Bronchial epithelial cell (primary cell): ENCODE measurements around the gene STYXL1. TPM values are rescaled to one million over a fixed set of nuclear protein-coding genes. Genes with fewer than 3 reads are reported as not detected.
"Not testable (repeated sequence)": the region's sequence is repeated elsewhere in the genome, so short reads cannot be mapped to it uniquely, and the experiment has no call there.

Source experiments
- DNase-seq: peaks from one replicate; pipeline ENCODE4 v3.0.0-alpha.2; 2010; ENCODE audit warnings: low read depth
- FAIRE-seq: peaks from 2 replicates; lab custom pipeline; 2011; peaks lifted over from hg19 to GRCh38; lab: Jason Lieb, UNC
- H3K27me3 ChIP-seq: 2 replicates; pipeline ENCODE4 v1.5.1; 2011; ENCODE audit warnings: low read length; ENCODE audit not compliant: control insufficient read depth, insufficient read depth
- H3K36me3 ChIP-seq: 2 replicates; pipeline ENCODE4 v1.5.1; 2011; ENCODE audit warnings: low read length; ENCODE audit not compliant: control insufficient read depth, insufficient read depth
- H3K4me3 ChIP-seq: 2 replicates; pipeline ENCODE4 v1.5.1; 2011; ENCODE audit warnings: mild to moderate bottlenecking, low read depth, low read length, control low read depth
- CTCF ChIP-seq: IDR thresholded peaks from 2 replicates; pipeline ENCODE4 v1.5.1; 2011; ENCODE audit warnings: mild to moderate bottlenecking, moderate library complexity, low read length, control low read depth, inconsistent platforms; ENCODE audit not compliant: insufficient read depth, severe bottlenecking
- total RNA-seq: library from RNA; depleted of rRNA; stranded (reverse); fragments of >200 nt; gene quantifications from 2 replicates; pipeline ENCODE4 v1.2.1, GENCODE V29; 2014

Gene STYXL1
- total RNA-seq, 1 donor from 2014 or later: 47.7 TPM

GRCh38 chr7:76031964-76032363, 15.8 kb downstream of the STYXL1 start:
- Histone ChIP-seq H3K4me3 (no peak overlapping the region), H3K36me3 (peaks cover 5% of the 10 kb centered on the region), H3K27me3 (no peaks in the 10 kb centered on the region)
- no peak for DNase-seq
- no peak for TF ChIP-seq CTCF
- FAIRE-seq: no peak

GRCh38 chr7:76029682-76030081, 18.1 kb downstream of the STYXL1 start:
- not testable (repeated sequence) for DNase-seq, H3K27me3 ChIP-seq, H3K4me3 ChIP-seq, FAIRE-seq, H3K36me3 ChIP-seq

- Histone ChIP-seq H3K4me3 (no peak overlapping the region), H3K36me3 (peaks cover 8% of the 10 kb centered on the region), H3K27me3 (no peaks in the 10 kb centered on the region)
- DNase-seq (no peak), FAIRE-seq (no peak)
- TF ChIP-seq CTCF: no peak
Observed at GRCh38 chr7:76023002-76023401, 24.8 kb downstream of the STYXL1 start.

- TF ChIP-seq CTCF: no peak
- DNase-seq (no peak), FAIRE-seq (no peak)
- Histone ChIP-seq H3K27me3 (no peaks in the 10 kb centered on the region), H3K4me3 (no peak overlapping the region), H3K36me3 (peaks cover 5% of the 10 kb centered on the region)
Observed at GRCh38 chr7:76022026-76022780, 25.6 kb downstream of the STYXL1 start.

- Histone ChIP-seq H3K27me3 (no peaks in the 10 kb centered on the region), H3K36me3 (peaks cover 4% of the 10 kb centered on the region), H3K4me3 (no peak overlapping the region)
- peak; percentile 96 for TF ChIP-seq CTCF
- FAIRE-seq: peak; percentile 13
- peak; percentile 43 for DNase-seq
Observed at GRCh38 chr7:76020031-76020714, 27.6 kb downstream of the STYXL1 start.

GRCh38 chr7:76018520-76018919, 29.3 kb downstream of the STYXL1 start:
- not testable (repeated sequence) for H3K36me3 ChIP-seq, DNase-seq, H3K4me3 ChIP-seq, H3K27me3 ChIP-seq, FAIRE-seq
